Measurements from ENCODE around the gene STIM2.

GRCh38 chr4:27005501-27005900 is 144.9 kb downstream of the STIM2 start:
- TF ChIP-seq POLR2A (IDR thresholded peaks at IDR 0.05; ENCODE audit: low read depth, low read length) = no peak
- no peak for TF ChIP-seq ELK1 (IDR thresholded peaks at IDR 0.05; ENCODE audit: borderline replicate concordance, low read depth, low read length)
- no peak for TF ChIP-seq CTCF (conservative IDR thresholded peaks at IDR 0.05; ENCODE audit: low read depth, low read length)
- TF ChIP-seq RAD21 (IDR thresholded peaks at IDR 0.05; ENCODE audit: low read length) = no peak
- no peak for TF ChIP-seq SMC3 (IDR thresholded peaks at IDR 0.05; ENCODE audit: low read depth, low read length)
- TF ChIP-seq RFX5 (IDR thresholded peaks at IDR 0.05; ENCODE audit: low read depth, low read length) = no peak
